Ovary (tissue), 9 donors: ENCODE measurements around the gene CFAP61. TPM values are rescaled to one million over a fixed set of nuclear protein-coding genes. Genes with fewer than 3 reads are reported as not detected.

Experiments
- DNase-seq, 5 donors: peaks; one replicate each; pipeline ENCODE4 v3.0.0-alpha.2; 2019 to 2020
- H3K27ac ChIP-seq, 2 donors: fragments of 200-600 bp; one replicate each; pipeline versions ENCODE4 v1.5.1 to v1.8.0; 2019 to 2022
- H3K27me3 ChIP-seq: fragments of 200-600 bp; one replicate; pipeline ENCODE4 v1.8.0; 2022
- H3K36me3 ChIP-seq: fragments of 200-600 bp; sonication (generic); one replicate; pipeline ENCODE4 v1.5.1; 2019
- H3K4me1 ChIP-seq: one replicate; pipeline ENCODE4 v1.8.1; 2013; ENCODE audit warnings: mild to moderate bottlenecking, moderate library complexity; ENCODE audit not compliant: insufficient read depth
- H3K4me3 ChIP-seq: fragments of 200-600 bp; sonication (generic); one replicate; pipeline ENCODE4 v1.5.1; 2017
- H3K9me3 ChIP-seq, 2 donors: fragments of 200-600 bp in 1 of 2; sonication (generic) in 1 of 2; one replicate each; pipeline versions ENCODE4 v1.5.1 to v1.8.1; 2013 to 2019; ENCODE audit warnings: mild to moderate bottlenecking in 1 of 2, moderate library complexity in 1 of 2
- EP300 ChIP-seq: sonication (generic); formaldehyde crosslinking; IDR thresholded peaks from one replicate; pipeline ENCODE4 v1.6.1; 2017; ENCODE audit warnings: antibody characterized with exemption
- POLR2A ChIP-seq: fragments of 450-650 bp; IDR thresholded peaks from one replicate; pipeline ENCODE4 v1.6.1; 2017; ENCODE audit warnings: antibody characterized with exemption, mild to moderate bottlenecking, moderate library complexity
- WGBS, 3 donors: extraction: QIAGEN DNeasy Blood & Tissue Kit in 1 of 3; methylation state at CpG; one replicate each; pipeline versions ENCODE4 v1.1.5 to v1.1.7; 2013 to 2017; 5-methylcytosine and 5-hydroxymethylcytosine counted together
- intact Hi-C, 4 donors: fragments of 100-400 bp; cut with DNase I; formaldehyde crosslinking; loops; one replicate each; pipeline versions ENCODE4 v1.11.0 to v1.15.1; 2022 to 2023
- polyA plus RNA-seq, 2 donors: library from polyadenylated mRNA; stranded (reverse); fragments of 200-250 nt in 1 of 2; fragments of 350-450 nt in 1 of 2; fragmentation: Illumina TruSeq in 1 of 2; extraction: RNeasy Lipid Tissue Mini Kit (QIAGEN cat#74804) in 1 of 2; gene quantifications; one replicate each; pipeline ENCODE4 v1.2.3, GENCODE V29; 2013 to 2014
- total RNA-seq, 7 donors: library from RNA; depleted of rRNA in 2 of 7; stranded (reverse); fragments of >200 nt in 2 of 7; fragmentation: NEBNext Ultra II Directional in 3 of 7; extraction: Animal tissue kit (Norgen Biotek cat#: 25700) in 3 of 7; gene quantifications; one replicate each; pipeline versions ENCODE4 v1.1.0 to v1.2.4, GENCODE V29; 2016 to 2023
- TF ChIP-seq, protein P1 (sequence below), 3 donors: fragments of 450-650 bp in 2 of 3; fragments of 200-600 bp in 1 of 3; IDR thresholded peaks; one replicate each; pipeline versions ENCODE4 v1.5.1 to v1.8.0; 2016 to 2022; ENCODE audit warnings: antibody characterized with exemption in 3 of 3, mild to moderate bottlenecking in 1 of 3
- donor health status: DM: no; HTN: no; CAD: no; lungs with moderate emphysema.
- donor health status: DM: no; HTN: no; CAD: no.
- donor health status: Bipolar disorder and iron deficiency.
- donor health status: DM: yes; HTN: yes; CAD: no.
- donor health status: DM: no; HTN: no; CAD: no.
- donor health status: DM: yes; HTN: yes; CAD: no.

Gene CFAP61
- total and polyA plus RNA-seq, 9 donors = 0.12 to 13.1 (median 0.96) TPM; not detected in 1

DNA sequence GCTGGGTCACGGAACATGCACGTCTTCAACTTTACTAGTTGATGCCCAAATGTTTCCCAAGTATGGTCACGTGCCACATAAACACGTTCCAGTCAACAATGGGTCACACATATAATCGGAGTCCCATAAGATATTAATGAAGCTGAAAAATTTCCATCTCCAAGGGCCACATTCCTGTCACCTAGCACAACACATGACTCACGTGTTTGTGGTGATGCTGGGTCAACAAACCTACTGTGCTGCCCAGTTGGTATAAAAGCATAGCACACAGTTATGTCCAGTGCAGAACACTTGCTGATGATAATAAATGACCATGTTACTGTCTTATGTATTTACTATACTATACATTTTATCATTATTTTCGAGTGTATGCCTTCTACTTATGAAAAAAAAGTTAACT is 247.6 kb downstream of the CFAP61 start:
- no peak for TF ChIP-seq EP300
- TF ChIP-seq, protein P1, sequence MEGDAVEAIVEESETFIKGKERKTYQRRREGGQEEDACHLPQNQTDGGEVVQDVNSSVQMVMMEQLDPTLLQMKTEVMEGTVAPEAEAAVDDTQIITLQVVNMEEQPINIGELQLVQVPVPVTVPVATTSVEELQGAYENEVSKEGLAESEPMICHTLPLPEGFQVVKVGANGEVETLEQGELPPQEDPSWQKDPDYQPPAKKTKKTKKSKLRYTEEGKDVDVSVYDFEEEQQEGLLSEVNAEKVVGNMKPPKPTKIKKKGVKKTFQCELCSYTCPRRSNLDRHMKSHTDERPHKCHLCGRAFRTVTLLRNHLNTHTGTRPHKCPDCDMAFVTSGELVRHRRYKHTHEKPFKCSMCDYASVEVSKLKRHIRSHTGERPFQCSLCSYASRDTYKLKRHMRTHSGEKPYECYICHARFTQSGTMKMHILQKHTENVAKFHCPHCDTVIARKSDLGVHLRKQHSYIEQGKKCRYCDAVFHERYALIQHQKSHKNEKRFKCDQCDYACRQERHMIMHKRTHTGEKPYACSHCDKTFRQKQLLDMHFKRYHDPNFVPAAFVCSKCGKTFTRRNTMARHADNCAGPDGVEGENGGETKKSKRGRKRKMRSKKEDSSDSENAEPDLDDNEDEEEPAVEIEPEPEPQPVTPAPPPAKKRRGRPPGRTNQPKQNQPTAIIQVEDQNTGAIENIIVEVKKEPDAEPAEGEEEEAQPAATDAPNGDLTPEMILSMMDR (IDR thresholded peaks at IDR 0.05) = no peak
- no peak for TF ChIP-seq POLR2A
- Histone ChIP-seq H3K4me3 (no peak overlapping the region), H3K36me3 (no peaks in the 10 kb centered on the region), H3K4me1 (no peaks in the 10 kb centered on the region), H3K27me3 (no peaks in the 10 kb centered on the region), H3K27ac (no peak overlapping the region), H3K9me3 (no peaks in the 10 kb centered on the region)
- 63 to 72% (median 65%) methylated on average over 7 of the region's 7 CpGs for WGBS, 3 donors
- intact Hi-C loops = no loop called here
- no peak for DNase-seq

DNA sequence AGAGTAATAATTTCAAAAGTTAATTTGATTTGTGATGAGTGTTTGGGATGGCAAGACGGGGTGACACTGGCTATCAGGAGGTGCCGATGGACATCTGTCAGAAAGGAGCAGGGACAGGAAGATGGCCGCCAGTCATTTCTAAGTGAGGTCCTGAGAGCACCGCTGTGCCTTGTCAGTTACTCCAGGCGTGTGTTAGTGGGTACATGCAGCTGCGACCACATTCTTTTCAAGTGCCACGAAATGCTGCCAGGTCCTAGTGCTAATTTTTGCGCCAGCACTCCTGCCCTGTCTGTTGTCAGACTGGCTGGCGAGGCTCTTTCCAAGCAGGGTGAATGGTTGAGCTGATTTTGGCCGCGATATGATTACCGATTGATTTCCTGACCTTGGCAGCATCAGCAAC is 251.0 kb downstream of the CFAP61 start:
- H3K9me3 ChIP-seq = no peaks in the 10 kb centered on the region
- no peak overlapping the region for H3K27ac ChIP-seq
- no peak overlapping the region for H3K4me3 ChIP-seq
- no peak for DNase-seq
- H3K4me1 ChIP-seq = no peaks in the 10 kb centered on the region
- WGBS, 3 donors = 85 to 91% (median 88%) methylated on average over 12 of the region's 12 CpGs
- no peaks in the 10 kb centered on the region for H3K36me3 ChIP-seq
- no peaks in the 10 kb centered on the region for H3K27me3 ChIP-seq
- TF ChIP-seq, protein P1 (IDR thresholded peaks at IDR 0.05) = no peak
- TF ChIP-seq EP300 = no peak
- no peak for TF ChIP-seq POLR2A
- intact Hi-C loops = no loop called here

DNA sequence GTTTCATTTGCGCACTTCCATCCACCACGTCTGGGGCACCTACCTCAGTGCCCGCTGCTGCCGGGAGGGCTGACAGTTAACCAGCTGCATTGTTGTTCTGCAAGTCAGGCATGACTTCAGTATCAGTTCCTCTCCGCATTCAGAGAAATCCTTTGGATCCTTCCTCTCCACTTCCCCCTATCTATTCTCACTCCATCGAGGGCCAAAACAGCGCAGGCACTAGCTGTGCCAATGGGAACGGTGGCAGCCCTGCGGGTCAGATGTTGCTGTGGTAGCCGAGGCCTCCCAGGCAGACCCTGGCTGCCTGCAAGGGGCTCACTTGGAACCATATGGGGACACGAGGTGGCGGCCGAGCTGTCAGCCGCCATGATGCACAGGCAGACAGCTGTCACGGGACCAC is 251.4 kb downstream of the CFAP61 start:
- DNase-seq = no peak
- Histone ChIP-seq H3K27me3 (no peaks in the 10 kb centered on the region), H3K9me3 (no peaks in the 10 kb centered on the region), H3K36me3 (no peaks in the 10 kb centered on the region), H3K4me3 (no peak overlapping the region), H3K27ac (no peak overlapping the region), H3K4me1 (no peaks in the 10 kb centered on the region)
- intact Hi-C loops = no loop called here
- TF ChIP-seq, protein P1 (IDR thresholded peaks at IDR 0.05) = no peak
- no peak for TF ChIP-seq EP300
- 85 to 88% (median 88%) methylated on average over 15 of the region's 15 CpGs for WGBS, 3 donors

DNA sequence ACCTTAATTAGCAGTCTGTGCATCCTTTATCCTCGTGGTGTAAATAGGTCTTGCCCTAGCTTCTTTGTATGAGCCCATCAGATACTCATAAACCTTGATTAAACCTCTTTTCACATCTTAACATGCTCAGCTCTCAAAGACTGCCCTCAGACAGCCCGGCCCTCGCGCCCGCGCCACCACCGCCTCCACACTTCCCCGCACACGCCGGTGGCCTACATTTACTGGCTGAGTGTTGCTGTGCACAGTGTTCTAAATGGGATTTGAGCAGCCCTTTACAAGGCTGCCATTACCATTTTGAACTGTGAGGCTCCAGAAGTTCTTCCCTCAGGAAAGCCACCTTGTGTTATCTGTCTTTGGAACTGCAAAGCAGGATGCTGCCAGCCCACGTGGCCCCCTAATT is 252.6 kb downstream of the CFAP61 start:
- no peak overlapping the region for H3K4me3 ChIP-seq
- intact Hi-C loops = no loop called here
- 79 to 83% (median 82%) methylated on average over 11 of the region's 11 CpGs for WGBS, 3 donors
- no peaks in the 10 kb centered on the region for H3K27me3 ChIP-seq
- TF ChIP-seq POLR2A = no peak
- TF ChIP-seq, protein P1 (IDR thresholded peaks at IDR 0.05) = no peak
- no peak for TF ChIP-seq EP300
- no peak for DNase-seq
- H3K27ac ChIP-seq = no peak overlapping the region
- H3K9me3 ChIP-seq = no peaks in the 10 kb centered on the region
- no peaks in the 10 kb centered on the region for H3K4me1 ChIP-seq
- H3K36me3 ChIP-seq = no peaks in the 10 kb centered on the region

DNA sequence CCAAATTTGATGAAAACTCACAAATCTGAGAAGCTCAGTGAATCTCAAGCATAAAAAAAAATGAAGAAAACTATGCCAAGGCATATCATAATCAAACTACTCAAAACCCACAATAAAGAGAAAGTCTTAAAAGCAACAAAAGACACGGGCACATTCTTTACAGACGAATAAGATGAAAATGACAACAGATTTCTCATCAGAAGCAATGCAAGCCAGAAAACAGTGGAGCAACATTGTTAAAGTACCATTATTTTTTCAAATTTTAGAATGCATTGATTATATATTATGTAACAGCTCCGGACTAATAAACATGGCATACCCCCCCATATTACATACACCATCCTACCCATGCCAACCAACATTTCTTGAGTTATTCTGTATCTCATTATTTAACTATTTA is 260.2 kb downstream of the CFAP61 start:
- Histone ChIP-seq H3K9me3 (no peaks in the 10 kb centered on the region), H3K4me1 (no peaks in the 10 kb centered on the region), H3K27ac (no peak overlapping the region), H3K27me3 (no peaks in the 10 kb centered on the region), H3K4me3 (no peak overlapping the region), H3K36me3 (no peaks in the 10 kb centered on the region)
- WGBS, 3 donors = 83 to 93% (median 88%) methylated on average over 3 of the region's 3 CpGs
- TF ChIP-seq POLR2A (no peak), EP300 (no peak)
- TF ChIP-seq, protein P1 (IDR thresholded peaks at IDR 0.05) = no peak
- intact Hi-C loops = no loop called here
- DNase-seq = no peak
